ENCODE results near the gene HOXA13.
A peak's percentile ranks its signal among the peaks of the same experiment; 100 is the strongest.

The HOXA13 gene

DNA sequence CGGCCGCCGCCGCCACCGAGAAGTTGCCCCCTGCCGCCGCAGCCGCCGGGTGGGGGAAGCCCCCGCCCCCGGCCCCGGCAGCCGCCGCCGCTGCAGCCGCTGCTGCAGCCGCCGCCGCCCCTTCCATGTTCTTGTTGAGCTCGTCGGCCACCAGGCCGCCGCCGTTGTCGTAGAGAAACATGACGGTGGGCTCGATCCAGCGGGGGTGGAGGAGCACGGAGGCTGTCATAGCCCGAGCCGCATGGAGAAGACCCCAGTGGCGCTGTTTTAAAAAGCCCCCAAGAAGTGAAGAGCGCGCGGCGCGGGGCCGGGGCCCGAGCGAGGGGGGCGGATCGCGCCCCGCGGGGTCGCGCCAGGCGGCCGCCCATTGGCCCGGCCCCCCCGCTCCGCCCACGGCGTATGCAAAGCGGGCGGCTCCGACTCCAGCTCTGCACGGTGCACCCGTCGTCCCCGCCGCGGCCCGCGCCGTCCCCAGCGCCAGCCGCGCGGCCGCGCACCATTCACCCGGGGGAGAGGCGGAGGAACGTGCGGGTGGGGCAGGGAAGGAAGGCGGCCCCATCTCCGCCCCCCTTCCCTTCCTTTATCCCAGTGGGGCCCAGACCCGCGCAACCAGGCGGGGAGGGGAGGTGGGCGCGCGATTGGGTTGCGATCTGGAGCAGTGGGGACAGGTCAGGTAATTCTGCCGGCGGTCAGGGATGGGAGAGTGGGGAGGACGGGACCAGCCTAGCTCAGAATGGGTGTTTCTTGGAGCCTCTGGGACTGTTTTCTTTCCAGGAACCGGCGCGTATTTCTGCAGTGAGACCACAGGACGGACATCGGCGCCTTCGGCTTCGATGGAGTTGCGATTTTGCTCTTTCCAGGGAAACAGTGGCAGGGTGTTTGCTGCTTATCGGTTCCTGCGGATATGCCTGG lies at the start of gene HOXA13:
Gene HOXA13 (minus strand): TSS at position 243 of the 912 bp plus-strand sequence. CDS start 14 bp downstream, at position 229.
- DNase-seq, result no peak

DNA sequence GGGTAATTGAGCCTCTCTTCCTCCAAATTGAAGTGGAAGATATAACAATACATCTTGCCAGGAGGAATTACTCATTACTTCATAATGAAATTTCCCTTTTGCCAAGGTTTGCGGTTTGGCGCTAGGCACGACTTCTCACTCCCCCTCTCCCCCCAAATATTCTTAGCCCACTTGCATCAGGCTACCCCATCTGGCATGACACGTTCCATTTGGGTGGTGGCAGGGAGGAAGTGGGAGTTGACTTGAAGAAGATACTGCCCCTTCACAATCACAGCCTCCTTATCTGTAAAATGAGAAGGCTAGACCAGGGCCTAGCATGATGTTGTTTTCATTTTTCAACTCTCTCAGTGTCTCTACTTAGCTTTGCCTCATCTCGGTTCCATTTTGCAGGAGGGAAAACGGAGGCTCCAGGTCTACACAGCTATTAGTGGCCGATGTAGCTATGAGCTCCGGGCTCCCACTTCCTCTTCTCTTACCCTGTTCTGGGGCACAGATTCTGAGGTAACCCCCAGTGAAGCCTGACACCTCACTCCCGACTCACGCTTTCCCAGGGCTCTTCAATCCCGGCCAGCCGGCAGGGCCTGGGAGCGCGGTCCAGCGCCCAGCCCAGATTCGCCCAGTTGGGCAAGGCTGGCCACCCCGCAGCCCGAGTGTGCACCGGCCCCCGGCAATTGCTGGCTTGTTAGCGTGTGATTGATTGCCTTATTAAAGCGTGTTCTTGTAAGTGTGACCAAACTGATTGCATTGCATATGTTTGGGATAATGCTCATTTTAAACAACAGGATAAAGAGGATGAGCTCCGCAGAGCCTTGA lies 49.2 kb upstream of the HOXA13 start:
- DNase-seq, result no peak

DNA sequence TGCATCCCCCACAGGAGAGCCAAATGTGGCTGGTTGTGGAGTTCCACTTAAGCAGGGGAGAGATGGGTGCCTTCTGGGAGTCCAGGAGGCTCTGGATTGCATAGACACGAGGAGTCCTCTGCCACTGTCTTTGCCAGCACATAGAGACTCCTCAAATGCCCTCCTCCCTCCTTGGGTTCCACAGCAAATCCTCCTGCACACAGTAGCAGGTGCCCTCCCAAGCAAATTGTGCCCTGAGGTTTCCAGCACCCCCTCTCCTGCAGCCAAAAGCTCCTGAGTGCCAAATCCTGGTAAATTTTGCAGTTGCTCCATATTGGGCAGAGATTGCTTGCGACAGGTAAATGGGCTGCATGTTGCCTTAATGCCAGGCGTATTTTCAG lies 48.5 kb upstream of the HOXA13 start:
- DNase-seq, result no peak

DNA sequence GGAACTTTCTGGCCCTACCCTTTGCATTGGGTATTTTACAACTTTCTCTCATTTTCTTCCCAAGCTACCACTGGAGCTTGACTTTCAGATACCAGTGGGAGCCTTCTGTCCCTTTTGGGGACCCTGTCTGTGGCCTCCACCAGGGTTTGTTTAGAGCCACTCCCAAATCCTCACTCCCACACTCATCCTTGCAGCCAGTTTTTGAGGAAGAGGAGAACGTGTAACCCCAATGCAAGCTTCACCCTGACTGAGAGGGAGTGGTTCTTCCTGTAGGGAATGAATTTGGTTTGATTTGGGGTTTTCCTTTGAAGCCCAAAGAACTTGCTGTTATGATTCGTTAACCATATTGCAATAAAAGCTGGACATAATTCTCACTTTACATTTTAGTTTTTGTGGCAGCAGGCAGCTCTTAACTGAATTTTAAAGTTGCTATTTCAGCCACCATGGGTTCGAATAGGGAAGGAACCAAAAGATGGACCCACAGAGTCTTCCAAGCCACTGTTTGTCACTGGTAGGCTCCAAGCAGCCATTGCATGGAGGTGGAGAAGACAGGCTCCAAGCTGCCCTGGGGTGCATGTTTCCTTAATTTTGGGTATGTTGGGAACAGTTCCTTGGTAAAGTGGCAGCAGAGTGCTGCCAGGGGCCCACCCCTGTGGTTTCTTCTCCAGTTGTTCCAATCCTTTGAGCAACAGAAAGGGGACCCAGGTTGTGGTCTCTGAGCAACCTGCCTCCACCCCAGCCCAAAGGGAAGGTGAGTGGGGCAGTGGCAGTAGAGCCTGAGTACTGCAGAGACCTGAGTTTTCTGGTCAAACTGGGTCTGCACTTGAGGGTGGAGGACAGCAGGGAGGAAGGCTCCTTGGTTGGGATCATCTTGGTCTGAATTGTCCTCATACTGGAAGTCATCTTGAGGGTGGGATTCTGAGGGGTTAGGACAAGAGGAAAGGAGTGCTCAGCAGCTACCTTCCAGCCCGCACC lies 47.8 kb upstream of the HOXA13 start:
- no peak for DNase-seq

DNA sequence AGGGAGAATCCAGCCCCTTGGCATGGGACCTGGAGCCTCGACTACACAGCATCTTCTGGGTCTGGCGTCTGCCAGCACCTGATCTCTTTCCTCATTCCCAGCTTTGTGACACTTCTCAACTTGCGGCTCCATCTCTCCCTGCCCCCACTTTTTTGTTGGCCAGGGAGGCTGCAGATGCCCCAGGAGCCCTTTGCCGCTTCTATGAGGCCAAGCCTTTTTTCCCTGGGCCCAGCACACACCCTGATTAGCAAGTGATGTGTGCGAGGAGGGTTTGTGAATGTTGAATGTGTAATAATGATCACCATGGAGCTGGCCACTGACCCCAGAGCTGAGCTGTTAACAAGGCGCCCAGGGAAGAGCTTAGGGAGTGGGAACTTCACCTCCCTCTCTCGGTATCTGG lies 47.1 kb upstream of the HOXA13 start:
- no peak for DNase-seq

DNA sequence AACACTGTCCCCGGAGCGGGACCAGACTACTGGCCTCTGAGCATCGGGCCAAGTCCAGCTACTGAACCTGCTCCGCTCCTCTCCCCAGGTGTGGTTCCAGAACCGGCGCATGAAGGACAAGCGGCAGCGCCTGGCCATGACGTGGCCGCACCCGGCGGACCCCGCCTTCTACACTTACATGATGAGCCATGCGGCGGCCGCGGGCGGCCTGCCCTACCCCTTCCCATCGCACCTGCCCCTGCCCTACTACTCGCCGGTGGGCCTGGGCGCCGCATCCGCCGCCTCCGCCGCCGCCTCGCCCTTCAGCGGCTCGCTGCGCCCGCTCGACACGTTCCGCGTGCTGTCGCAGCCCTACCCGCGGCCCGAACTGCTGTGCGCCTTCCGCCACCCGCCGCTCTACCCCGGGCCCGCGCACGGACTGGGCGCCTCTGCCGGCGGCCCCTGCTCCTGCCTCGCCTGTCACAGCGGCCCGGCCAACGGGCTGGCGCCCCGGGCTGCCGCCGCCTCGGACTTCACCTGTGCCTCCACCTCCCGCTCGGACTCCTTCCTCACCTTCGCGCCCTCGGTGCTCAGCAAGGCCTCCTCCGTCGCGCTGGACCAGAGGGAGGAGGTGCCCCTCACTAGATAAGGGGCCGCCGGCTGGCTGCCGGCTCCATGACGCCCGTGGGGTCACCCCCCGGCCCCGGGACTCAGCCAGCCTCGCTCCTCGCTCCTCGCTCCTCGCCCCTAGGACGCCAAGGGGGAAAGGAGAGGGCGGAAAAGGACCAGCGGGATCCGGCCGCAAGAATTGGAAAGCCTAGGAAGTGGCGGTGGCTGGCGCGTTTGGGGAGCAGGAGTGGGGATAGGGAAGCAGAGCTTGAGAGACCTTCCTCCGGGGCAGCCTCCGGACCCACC lies 46.2 kb upstream of the HOXA13 start:
- no peak for DNase-seq

DNA sequence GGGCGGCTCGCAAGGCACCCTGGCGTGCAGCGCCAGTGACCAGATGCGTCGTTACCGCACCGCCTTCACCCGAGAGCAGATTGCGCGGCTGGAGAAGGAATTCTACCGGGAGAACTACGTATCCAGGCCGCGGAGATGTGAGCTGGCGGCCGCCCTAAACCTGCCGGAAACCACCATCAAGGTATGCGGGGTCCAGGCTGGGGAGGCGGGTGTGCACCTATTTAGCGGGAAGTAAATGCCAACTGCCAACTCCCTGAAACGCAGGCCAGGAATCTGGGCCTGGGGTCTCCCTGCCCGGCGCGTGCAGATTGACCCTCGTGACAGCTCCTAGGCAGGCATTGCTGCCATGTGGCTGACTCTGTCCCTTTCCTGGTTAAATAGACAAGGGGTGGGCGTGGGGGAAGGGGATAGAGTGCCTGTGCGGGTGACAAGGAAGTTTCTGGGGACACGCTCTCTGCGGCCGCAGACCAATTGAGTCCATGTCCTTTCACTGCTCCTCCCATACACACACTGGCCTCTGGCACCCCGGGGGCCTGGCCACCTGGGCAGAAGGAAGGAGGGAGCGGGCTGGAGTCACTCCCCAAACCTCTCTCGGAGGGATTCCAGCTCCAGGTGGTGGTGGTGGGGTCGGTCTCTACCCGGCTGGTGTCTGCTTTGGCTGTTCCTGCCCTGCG lies 45.4 kb upstream of the HOXA13 start:
- no peak for DNase-seq

DNA sequence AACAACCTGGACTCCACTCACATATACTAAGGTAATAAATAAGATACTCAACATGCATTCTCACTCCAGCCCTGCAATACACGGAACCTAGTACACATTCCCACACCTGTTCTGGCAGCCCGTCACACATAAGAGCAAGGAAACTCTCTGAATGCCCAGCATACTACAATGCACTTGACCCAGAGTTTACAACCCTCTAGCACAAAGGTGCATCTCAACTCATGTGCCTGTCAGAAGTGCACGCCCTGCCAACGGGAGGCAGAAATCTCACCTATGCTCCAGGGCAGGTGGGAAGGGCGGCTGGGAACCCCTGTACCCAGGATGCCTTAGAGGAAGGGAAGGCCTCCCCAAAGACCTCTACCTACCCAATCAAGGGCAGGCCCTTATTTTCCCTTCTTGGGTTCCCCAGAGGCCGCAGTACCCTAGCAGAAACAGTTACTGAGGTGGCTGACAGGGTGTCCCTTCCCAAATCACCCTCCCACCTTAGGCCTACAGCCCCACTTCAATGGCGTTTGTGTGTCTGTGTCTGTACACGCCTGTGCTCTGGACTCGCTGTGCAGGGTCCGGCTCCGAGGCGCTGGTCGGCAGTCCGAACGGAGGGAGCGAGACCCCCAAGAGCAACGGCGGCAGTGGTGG lies 44.7 kb upstream of the HOXA13 start:
- DNase-seq, result no peak

DNA sequence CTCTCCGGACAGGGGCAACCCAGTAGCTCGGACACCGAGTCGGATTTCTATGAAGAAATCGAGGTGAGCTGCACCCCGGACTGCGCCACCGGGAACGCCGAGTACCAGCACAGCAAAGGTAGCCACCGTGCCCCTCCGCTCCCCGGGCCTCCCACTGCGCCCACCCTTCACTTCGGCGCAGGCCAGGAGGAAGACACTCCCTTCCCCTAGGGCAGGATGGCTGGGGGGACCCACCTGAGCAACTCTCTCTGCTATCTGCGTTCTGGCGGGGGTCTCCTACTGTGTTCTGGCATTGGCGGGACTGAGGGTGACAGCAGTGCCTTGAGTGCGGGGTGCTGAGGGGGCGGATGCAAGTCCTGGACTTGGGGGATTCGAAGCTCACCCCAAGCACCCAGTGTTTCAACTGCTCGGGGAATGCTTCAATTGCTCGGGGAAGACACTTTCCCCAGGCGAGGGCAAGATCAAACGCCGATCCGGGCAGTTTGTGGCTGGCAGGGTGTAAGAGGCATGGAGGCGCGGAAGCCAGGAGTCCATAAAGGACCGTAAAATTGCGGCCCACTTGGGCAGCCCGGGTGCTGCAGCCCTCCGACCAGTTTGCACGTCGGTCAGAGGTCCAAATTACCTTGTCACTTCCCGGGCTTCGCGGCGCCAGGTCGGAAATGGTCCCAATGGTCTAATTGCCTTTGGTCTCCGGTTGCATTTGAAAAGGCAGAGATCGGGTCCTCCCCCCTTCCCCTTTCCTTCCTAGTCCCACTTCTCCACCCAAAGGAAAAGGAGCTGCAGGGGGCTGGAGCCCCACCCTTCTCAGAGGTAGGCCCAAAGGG lies 43.7 kb upstream of the HOXA13 start:
- no peak for DNase-seq

DNA sequence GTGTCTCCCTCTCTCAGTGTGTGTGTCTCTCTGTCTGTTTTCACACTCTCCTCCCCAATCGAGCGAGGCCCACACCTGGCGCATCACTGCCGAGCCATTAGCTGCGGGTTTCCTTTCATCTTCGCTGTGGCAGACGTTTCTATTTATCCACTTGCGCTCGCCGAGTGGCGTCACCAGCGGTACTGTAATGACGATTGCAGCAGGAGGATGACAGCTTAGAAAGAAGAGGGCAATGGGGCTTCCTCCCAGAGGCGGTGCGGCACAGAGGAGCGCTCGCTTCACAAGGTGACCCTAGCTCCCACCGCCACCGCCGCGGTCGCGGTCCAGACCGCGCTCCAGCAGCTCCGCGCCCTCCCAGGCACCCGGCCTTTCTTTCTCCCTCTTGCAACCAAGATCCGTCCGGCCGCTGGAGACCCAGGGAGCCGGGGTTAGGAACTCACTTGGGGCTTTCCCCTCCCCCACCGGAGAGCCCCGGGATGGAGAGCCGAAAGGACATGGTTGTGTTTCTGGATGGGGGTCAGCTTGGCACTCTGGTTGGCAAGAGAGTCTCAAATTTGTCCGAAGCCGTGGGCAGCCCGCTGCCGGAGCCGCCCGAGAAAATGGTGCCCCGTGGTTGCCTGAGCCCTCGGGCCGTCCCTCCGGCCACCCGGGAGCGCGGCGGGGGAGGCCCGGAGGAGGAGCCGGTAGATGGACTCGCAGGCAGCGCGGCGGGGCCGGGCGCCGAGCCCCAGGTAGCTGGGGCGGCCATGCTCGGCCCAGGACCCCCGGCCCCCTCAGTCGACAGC lies 42.9 kb upstream of the HOXA13 start, which contains the start of gene EVX1:
Gene EVX1 (plus strand): TSS at position 248 of the 785 bp plus-strand sequence. CDS start 229 bp downstream, at position 477.
- peak in 1 of 2 experiments; percentile 25 for DNase-seq

DNA sequence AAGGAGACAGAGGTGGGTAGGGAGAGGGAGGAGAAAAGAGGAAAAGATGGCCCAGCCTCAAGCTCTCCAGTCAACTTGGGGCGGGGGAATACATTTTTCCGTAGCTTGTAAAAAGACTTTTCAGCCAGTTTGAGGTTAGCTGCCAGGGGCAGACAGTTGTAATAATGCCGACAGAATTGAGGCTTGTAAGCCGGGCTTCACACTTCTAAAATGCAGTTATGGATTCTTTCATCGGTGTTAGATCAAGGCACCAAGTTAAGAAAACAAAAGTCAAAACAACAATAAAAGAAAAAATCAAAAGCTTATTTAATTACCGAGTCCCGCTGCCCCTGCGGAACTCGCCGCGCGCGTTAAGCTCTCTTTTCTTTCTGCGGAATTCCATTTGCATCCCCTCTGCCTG lies 42.3 kb upstream of the HOXA13 start:
- DNase-seq, result no peak

DNA sequence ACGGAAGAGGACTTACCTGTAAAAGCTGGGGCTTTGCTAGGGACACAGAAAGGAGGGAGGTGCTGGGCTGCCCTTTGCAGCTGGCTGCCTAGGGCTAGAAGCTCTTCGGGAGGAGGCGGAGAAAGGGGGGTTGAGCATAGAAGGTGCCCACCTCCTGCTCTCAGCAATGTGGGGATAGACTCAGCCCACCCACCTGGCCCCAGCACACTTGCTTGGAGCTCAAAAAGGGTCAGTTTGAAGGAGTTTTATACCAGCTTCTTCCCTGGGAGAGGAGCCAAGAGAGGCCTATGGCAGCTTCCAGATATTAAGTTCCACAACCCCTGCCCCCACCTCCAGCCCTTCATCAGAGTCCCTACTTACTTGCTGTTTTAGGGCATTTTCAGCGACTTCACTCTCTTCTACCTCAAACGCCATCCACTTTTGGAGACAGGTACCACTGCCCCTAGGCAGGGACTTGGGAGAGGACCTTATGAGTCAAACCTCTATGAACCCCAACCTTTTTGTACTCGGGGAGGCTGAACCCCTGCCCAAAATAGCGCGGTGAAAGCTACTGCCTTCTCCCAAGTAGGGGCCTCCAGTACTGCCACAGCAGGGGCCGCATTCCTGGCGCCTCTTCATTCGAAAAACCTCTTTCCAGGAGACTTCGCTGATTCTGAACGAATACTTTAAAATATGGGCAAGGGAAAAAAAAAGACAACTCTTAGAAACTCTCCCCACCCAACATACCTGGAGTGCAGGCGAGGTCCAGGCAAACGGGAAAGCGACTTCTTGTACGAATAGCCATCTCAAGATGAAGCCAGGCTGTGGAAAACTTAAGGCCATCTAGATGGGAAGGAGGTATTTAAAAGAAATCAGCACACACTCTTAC lies 41.5 kb upstream of the HOXA13 start:
- DNase-seq, result no peak

DNA sequence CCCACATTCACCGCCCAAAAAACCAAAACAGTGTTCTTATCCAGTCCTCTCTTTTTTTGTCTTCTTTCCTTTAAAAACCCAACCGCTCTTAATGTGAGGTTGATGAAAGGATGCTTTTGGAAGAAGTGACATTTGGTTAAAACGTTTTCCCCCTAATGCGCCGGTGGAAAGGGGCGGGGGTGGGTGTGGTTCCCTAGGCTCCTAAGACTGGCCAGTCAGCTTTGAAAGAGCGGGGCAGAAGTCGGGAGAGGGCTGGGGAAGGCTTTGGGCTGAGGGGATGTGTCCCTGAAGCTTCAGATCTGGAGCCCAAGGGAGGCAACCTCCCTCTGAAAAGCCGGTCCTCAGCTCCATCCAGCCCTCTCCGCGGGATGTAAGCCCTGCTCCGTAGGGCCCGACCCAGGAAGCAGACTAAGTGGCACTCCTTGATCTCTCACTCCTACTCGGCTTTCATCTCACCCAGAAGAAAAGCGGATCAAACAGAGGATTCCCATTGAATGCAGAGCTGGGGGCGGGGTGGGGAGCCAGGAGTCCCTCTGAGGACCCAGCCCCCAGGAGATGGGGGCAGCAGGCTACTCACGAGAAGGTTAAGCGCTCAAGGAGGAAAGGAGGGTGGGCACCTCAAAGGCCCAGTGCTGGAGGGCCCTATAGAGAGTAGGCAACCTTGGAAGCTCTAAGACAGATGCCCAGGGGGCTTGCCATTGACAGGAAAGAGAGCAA lies 40.3 kb upstream of the HOXA13 start:
- DNase-seq, result no peak

DNA sequence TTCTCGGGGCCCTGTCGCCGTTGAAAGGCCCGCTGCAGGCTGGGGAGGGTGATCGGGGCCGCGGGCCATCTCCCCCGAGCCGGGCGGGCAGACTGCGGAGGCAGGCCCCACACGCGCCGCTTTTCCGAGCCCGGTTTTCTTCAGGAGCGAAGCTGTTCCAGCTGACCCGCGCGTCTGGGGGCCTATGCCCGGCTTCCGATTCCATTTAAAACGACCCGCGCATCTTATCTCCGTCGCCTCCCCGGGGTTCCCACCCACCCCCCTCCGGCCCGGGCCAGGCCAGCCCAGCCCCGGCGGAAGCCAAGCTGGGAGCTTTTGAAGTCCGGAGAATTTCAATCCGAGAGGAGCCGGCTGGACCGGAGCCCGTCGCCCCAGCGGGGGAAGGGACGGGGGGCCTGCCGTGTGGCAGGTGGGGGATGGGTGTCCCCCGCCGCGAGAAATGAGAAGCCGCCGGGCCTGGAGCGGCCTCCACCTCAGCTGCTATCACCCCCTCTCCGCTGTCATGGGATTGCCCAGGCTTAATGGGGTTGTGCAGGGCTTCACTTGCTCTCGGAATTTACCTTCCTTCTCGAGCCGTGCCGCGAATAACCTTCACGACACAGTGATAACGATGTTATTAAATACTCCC lies 39.6 kb upstream of the HOXA13 start:
- no peak for DNase-seq

DNA sequence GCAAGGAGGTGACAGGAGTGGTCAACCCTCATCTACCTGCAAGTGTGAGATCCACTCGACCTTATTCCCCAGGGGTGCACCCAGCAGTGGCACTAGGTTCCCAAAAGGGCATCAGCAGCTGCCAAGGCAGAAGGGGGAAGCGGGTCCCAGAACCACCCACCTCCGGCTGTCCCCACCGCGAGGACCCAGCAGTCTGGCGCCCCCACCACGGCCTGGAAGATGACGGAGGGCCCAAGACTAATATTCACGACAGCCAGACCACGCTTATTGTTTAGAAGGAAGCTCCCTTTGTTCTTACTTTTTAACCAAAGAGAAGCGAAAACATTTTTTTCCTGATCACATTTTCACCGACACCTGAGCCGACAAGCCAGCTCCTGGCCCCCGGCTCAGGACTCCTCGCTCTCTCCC lies 39.1 kb upstream of the HOXA13 start:
- DNase-seq, result no peak

DNA sequence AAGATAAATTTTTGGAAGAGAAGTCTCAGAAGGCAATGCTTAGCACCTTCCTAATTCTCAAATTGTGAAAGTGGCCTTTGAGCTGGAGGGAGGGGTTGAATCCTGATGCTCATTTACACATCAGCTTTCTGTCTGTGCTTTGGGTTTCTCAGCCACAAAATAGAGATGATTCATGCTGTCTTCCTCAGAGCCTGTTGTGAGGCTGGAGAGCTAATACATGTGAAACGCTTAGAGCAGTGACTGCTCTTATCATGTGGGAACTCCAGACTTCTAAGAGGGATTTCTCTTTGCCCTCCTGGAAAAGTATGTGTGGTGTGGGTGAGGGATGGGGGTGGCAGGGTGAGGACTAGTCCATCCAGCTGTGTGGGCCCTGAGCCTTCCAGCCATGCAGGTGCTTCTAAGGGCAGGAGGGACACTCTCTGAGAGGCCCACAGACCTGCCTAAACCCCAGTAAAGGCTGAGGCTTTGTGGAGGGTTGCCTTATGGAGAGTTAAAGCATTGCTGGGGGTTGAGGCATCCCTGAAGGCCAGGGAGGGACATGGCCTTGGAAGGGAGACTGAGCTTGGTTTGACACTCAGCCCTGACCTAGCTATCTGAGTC lies 37.9 kb upstream of the HOXA13 start:
- no peak for DNase-seq
